Skeletal muscle tissue (tissue), 4 donors: ENCODE measurements around the gene KRIT1. TPM values are rescaled to one million over a fixed set of nuclear protein-coding genes. Genes with fewer than 3 reads are reported as not detected.

Experiments
- H3K27ac ChIP-seq: one replicate; pipeline ENCODE4 v1.7.0; 2013; ENCODE audit warnings: mild to moderate bottlenecking, low read depth, low read length, inconsistent platforms
- H3K27me3 ChIP-seq, 3 donors: one replicate each; pipeline ENCODE4 v1.7.0; 2013; ENCODE audit warnings: low read length in 3 of 3; ENCODE audit not compliant: control insufficient read depth in 3 of 3, insufficient read depth in 3 of 3
- H3K36me3 ChIP-seq, 3 donors: one replicate each; pipeline ENCODE4 v1.7.0; 2013; ENCODE audit warnings: low read length in 3 of 3; ENCODE audit not compliant: control insufficient read depth in 3 of 3, insufficient read depth in 3 of 3
- H3K4me1 ChIP-seq, 3 donors: one replicate each; pipeline ENCODE4 v1.7.0; 2013; ENCODE audit warnings: low read length in 3 of 3, mild to moderate bottlenecking in 3 of 3; ENCODE audit not compliant: control insufficient read depth in 3 of 3, insufficient read depth in 3 of 3
- H3K4me3 ChIP-seq, 3 donors: one replicate each; pipeline ENCODE4 v1.7.0; 2013; ENCODE audit warnings: low read length in 3 of 3
- H3K9ac ChIP-seq, 3 donors: one replicate each; pipeline ENCODE4 v1.7.0; 2013; ENCODE audit warnings: low read length in 3 of 3, mild to moderate bottlenecking in 3 of 3, moderate library complexity in 2 of 3, low read depth in 1 of 3
- H3K9me3 ChIP-seq, 3 donors: one replicate each; pipeline ENCODE4 v1.7.0; 2013; ENCODE audit warnings: low read length in 3 of 3; ENCODE audit not compliant: control insufficient read depth in 3 of 3
- total RNA-seq: library from RNA; depleted of rRNA; stranded (reverse); fragments of >200 nt; gene quantifications from one replicate; pipeline ENCODE4 v1.2.3, GENCODE V29; 2014
- donor health status: Osteomylitis.

Gene KRIT1
- 43.8 TPM for total RNA-seq

- Histone ChIP-seq H3K9ac (peak within 1 kb of the TSS; percentile 87 to 97 (median 96)), H3K4me3 (peak within 1 kb of the TSS; percentile 86 to 92 (median 91)), H3K27me3 (no peaks in the 10 kb centered on the region), H3K27ac (peak within 1 kb of the TSS; percentile 90), H3K36me3 (peaks cover 2 to 7% (median 5%) of the 10 kb centered on the region in 3 donors), H3K4me1 (peaks cover 15 to 32% (median 26%) of the 10 kb centered on the region in 3 donors), H3K9me3 (no peaks in the 10 kb centered on the region)
Measured at GRCh38 chr7:92245487-92246359, at the start of gene KRIT1, which contains the start of gene ANKIB1. KRIT1 (minus strand) TSS chr7:92245914; CDS start chr7:92242135, 3,779 bp downstream. ANKIB1 (plus strand) TSS chr7:92245974; CDS start chr7:92294979, 49,005 bp downstream.

- no peaks in the 10 kb centered on the region for H3K27me3 ChIP-seq
- no peak overlapping the region for H3K9ac ChIP-seq
- no peaks in the 10 kb centered on the region for H3K36me3 ChIP-seq
- peaks cover 0 to 6% (median 2%) of the 10 kb centered on the region in 3 donors for H3K4me1 ChIP-seq
- no peak overlapping the region for H3K27ac ChIP-seq
- H3K4me3 ChIP-seq, result no peak overlapping the region
- H3K9me3 ChIP-seq, result no peaks in the 10 kb centered on the region
Measured at GRCh38 chr7:92295391-92295790, 49.7 kb upstream of the KRIT1 start.

GRCh38 chr7:92293896-92294590 lies 48.3 kb upstream of the KRIT1 start:
- H3K27ac ChIP-seq, result no peak overlapping the region
- H3K9ac ChIP-seq, result no peak overlapping the region
- H3K4me3 ChIP-seq, result no peak overlapping the region
- H3K36me3 ChIP-seq, result no peaks in the 10 kb centered on the region
- peaks cover 0 to 6% (median 2%) of the 10 kb centered on the region in 3 donors for H3K4me1 ChIP-seq
- H3K27me3 ChIP-seq, result no peaks in the 10 kb centered on the region
- no peaks in the 10 kb centered on the region for H3K9me3 ChIP-seq

- Histone ChIP-seq H3K4me3 (no peak overlapping the region), H3K9ac (no peak overlapping the region), H3K36me3 (no peaks in the 10 kb centered on the region), H3K4me1 (peaks cover 0 to 6% (median 2%) of the 10 kb centered on the region in 3 donors), H3K9me3 (no peaks in the 10 kb centered on the region), H3K27ac (no peak overlapping the region), H3K27me3 (no peaks in the 10 kb centered on the region)
Measured at GRCh38 chr7:92292981-92293380, 47.3 kb upstream of the KRIT1 start.

- H3K9ac ChIP-seq, result no peak overlapping the region
- no peaks in the 10 kb centered on the region for H3K36me3 ChIP-seq
- peaks cover 0 to 2% (median 0%) of the 10 kb centered on the region in 3 donors for H3K4me1 ChIP-seq
- H3K27ac ChIP-seq, result no peak overlapping the region
- no peak overlapping the region for H3K4me3 ChIP-seq
- H3K9me3 ChIP-seq, result no peaks in the 10 kb centered on the region
- no peaks in the 10 kb centered on the region for H3K27me3 ChIP-seq
Measured at GRCh38 chr7:92289321-92289720, 43.6 kb upstream of the KRIT1 start.

- no peak overlapping the region for H3K9ac ChIP-seq
- H3K4me3 ChIP-seq, result no peak overlapping the region
- peaks cover 0 to 6% (median 0%) of the 10 kb centered on the region in 3 donors for H3K9me3 ChIP-seq
- no peak overlapping the region for H3K27ac ChIP-seq
- peaks cover 0 to 3% (median 0%) of the 10 kb centered on the region in 3 donors for H3K36me3 ChIP-seq
- no peaks in the 10 kb centered on the region for H3K27me3 ChIP-seq
- peaks cover 2 to 11% (median 3%) of the 10 kb centered on the region in 3 donors for H3K4me1 ChIP-seq
Measured at GRCh38 chr7:92282930-92283329, 37.2 kb upstream of the KRIT1 start.

- H3K27ac ChIP-seq, result no peak overlapping the region
- no peak overlapping the region for H3K9ac ChIP-seq
- peaks cover 2 to 11% (median 3%) of the 10 kb centered on the region in 3 donors for H3K4me1 ChIP-seq
- peaks cover 0 to 6% (median 0%) of the 10 kb centered on the region in 3 donors for H3K9me3 ChIP-seq
- H3K36me3 ChIP-seq, result peaks cover 0 to 3% (median 0%) of the 10 kb centered on the region in 3 donors
- H3K4me3 ChIP-seq, result no peak overlapping the region
- no peaks in the 10 kb centered on the region for H3K27me3 ChIP-seq
Measured at GRCh38 chr7:92282221-92282814, 36.6 kb upstream of the KRIT1 start.

- no peak overlapping the region for H3K9ac ChIP-seq
- H3K4me3 ChIP-seq, result no peak overlapping the region
- peaks cover 0 to 3% (median 0%) of the 10 kb centered on the region in 3 donors for H3K36me3 ChIP-seq
- H3K9me3 ChIP-seq, result peaks cover 0 to 6% (median 0%) of the 10 kb centered on the region in 3 donors
- H3K27ac ChIP-seq, result no peak overlapping the region
- no peaks in the 10 kb centered on the region for H3K27me3 ChIP-seq
- H3K4me1 ChIP-seq, result peaks cover 2 to 11% (median 3%) of the 10 kb centered on the region in 3 donors
Measured at GRCh38 chr7:92281031-92281430, 35.3 kb upstream of the KRIT1 start.

GRCh38 chr7:92279396-92280031 lies 33.8 kb upstream of the KRIT1 start:
- Histone ChIP-seq H3K27ac (no peak overlapping the region), H3K4me3 (no peak overlapping the region), H3K9me3 (peaks cover 0 to 6% (median 0%) of the 10 kb centered on the region in 3 donors), H3K4me1 (peaks cover 2 to 11% (median 3%) of the 10 kb centered on the region in 3 donors), H3K36me3 (peaks cover 0 to 3% (median 0%) of the 10 kb centered on the region in 3 donors), H3K27me3 (no peaks in the 10 kb centered on the region), H3K9ac (no peak overlapping the region)
